B cell (primary cell): Measurements from ENCODE around the gene STRIP1. TPM values are rescaled to one million over a fixed set of nuclear protein-coding genes. Genes with fewer than 3 reads are reported as not detected.

Experiments used
- ATAC-seq: fragments of 200-7000 bp; cut with Tn5 transposase; one replicate; pipeline ENCODE4 v1.10.0; 2021; ENCODE audit warnings: low read depth, mild to moderate bottlenecking, moderate number of reproducible peaks, moderate library complexity
- CTCF ChIA-PET: fragments of 350-600 bp; sonication (Branson Sonifier 250); formaldehyde crosslinking; loops from one replicate; lab custom pipeline; 2021; ENCODE audit warnings: antibody characterized with exemption, inconsistent platforms; lab: Charles Lee
- POLR2A ChIA-PET: fragments of 350-600 bp; sonication (Branson Sonifier 250); formaldehyde crosslinking; loops from one replicate; lab custom pipeline; 2021; ENCODE audit warnings: antibody characterized with exemption; lab: Charles Lee
- DNase-seq: peaks from one replicate; pipeline ENCODE4 v3.0.0; 2013
- H2AFZ ChIP-seq: 2 replicates; pipeline ENCODE4 v1.6.1; 2012; ENCODE audit warnings: mild to moderate bottlenecking, low read depth, low read length; ENCODE audit not compliant: insufficient read depth, poor library complexity, severe bottlenecking
- H3K27ac ChIP-seq, 2 donors: 1 replicate in 1 of 2; 2 replicates in 1 of 2; pipeline ENCODE4 v1.5.1; 2012 to 2013; ENCODE audit warnings: low read length in 2 of 2, mild to moderate bottlenecking in 2 of 2, moderate library complexity in 1 of 2
- H3K27me3 ChIP-seq, 4 experiments: fragments of 200-600 bp in 1 of 4; sonication (generic) in 1 of 4; replicated peaks in 1 of 4; 1 replicate in 2 of 4; 2 replicates in 2 of 4; pipeline versions ENCODE4 v1.6.1 to v1.7.0; 2013 to 2016; ENCODE audit warnings: low read length in 3 of 4, mild to moderate bottlenecking in 2 of 4, mixed read lengths in 1 of 4, moderate library complexity in 1 of 4; ENCODE audit not compliant: insufficient read depth in 4 of 4, control insufficient read depth in 3 of 4; ENCODE audit errors: control extremely low read depth in 1 of 4
- H3K36me3 ChIP-seq, 2 experiments: replicated peaks in 1 of 2; 1 replicate in 1 of 2; 2 replicates in 1 of 2; pipeline versions ENCODE4 v1.6.1 to v1.7.1; 2013; ENCODE audit warnings: low read length in 1 of 2; ENCODE audit not compliant: insufficient read depth in 2 of 2, control insufficient read depth in 1 of 2; ENCODE audit errors: control extremely low read depth in 1 of 2, extremely low read depth in 1 of 2
- H3K4me1 ChIP-seq, 2 donors: fragments of 200-600 bp in 1 of 2; sonication (generic) in 1 of 2; 1 replicate in 1 of 2; 2 replicates in 1 of 2; pipeline versions ENCODE4 v1.5.1 to v1.6.1; 2013 to 2017; ENCODE audit warnings: low read length in 2 of 2; ENCODE audit not compliant: control insufficient read depth in 2 of 2, insufficient read depth in 2 of 2
- H3K4me2 ChIP-seq: replicated peaks from 2 replicates; pipeline ENCODE3; 2012; ENCODE audit warnings: mild to moderate bottlenecking, low read depth, low read length; ENCODE audit not compliant: poor library complexity, severe bottlenecking
- H3K4me3 ChIP-seq, 5 experiments: fragments of 200-600 bp in 1 of 5; sonication (generic) in 1 of 5; 1 replicate in 3 of 5; 2 replicates in 2 of 5; pipeline versions ENCODE4 v1.5.1 to v1.7.0; 2011 to 2016; ENCODE audit warnings: low read length in 4 of 5, mild to moderate bottlenecking in 4 of 5, low read depth in 2 of 5, control low read depth in 1 of 5, moderate library complexity in 1 of 5; ENCODE audit not compliant: insufficient read depth in 1 of 5; ENCODE audit errors: control extremely low read depth in 1 of 5, extremely low read depth in 1 of 5
- H3K79me2 ChIP-seq: fragments of 200-600 bp; sonication (generic); one replicate; pipeline ENCODE4 v1.6.0; 2016; ENCODE audit warnings: low read length; ENCODE audit not compliant: control insufficient read depth, insufficient read depth
- H3K9ac ChIP-seq: fragments of 200-600 bp; sonication (generic); 2 replicates; pipeline ENCODE4 v1.6.1; 2017; ENCODE audit warnings: mild to moderate bottlenecking, low read length, moderate library complexity
- H3K9me3 ChIP-seq, 3 donors: one replicate each; pipeline versions ENCODE4 v1.6.1 to v1.7.1; 2013; ENCODE audit warnings: low read length in 2 of 3; ENCODE audit not compliant: control insufficient read depth in 2 of 3, insufficient read depth in 1 of 3; ENCODE audit errors: control extremely low read depth in 1 of 3
- H4K20me1 ChIP-seq: 2 replicates; pipeline ENCODE4 v1.6.0; 2012; ENCODE audit warnings: mild to moderate bottlenecking, low read length; ENCODE audit not compliant: insufficient read depth, control insufficient read depth, poor library complexity, severe bottlenecking
- H3K27ac Mint-ChIP-seq: one replicate; pipeline ENCODE4 v1.8.0; 2021; ENCODE audit warnings: mixed read lengths
- H3K27me3 Mint-ChIP-seq: one replicate; pipeline ENCODE4 v1.8.0; 2021; ENCODE audit warnings: mixed read lengths
- H3K4me1 Mint-ChIP-seq: one replicate; pipeline ENCODE4 v1.8.0; 2021; ENCODE audit warnings: mixed read lengths
- H3K4me3 Mint-ChIP-seq: one replicate; pipeline ENCODE4 v1.8.0; 2021; ENCODE audit warnings: mixed read lengths
- H3K9me3 Mint-ChIP-seq: one replicate; pipeline ENCODE4 v1.8.0; 2022; ENCODE audit warnings: mixed read lengths; ENCODE audit not compliant: insufficient read depth
- EZH2 ChIP-seq: IDR thresholded peaks from 2 replicates; pipeline ENCODE4 v1.6.1; 2012; ENCODE audit warnings: borderline replicate concordance, low read depth, mild to moderate bottlenecking, moderate library complexity, low read length; ENCODE audit not compliant: insufficient read depth, poor library complexity, severe bottlenecking
- WGBS: methylation state at CpG from one replicate; pipeline ENCODE4 v1.1.5; 2013; ENCODE audit warnings: missing lambda C conversion rate; ENCODE audit not compliant: insufficient coverage; 5-methylcytosine and 5-hydroxymethylcytosine counted together
- intact Hi-C: fragments of 100-400 bp; cut with micrococcal nuclease; formaldehyde crosslinking; loops from one replicate; pipeline ENCODE4 v1.10.0; 2022
- polyA plus RNA-seq: library from polyadenylated mRNA; depleted of rRNA; stranded (reverse); fragments of >200 nt; gene quantifications from 2 replicates; pipeline ENCODE4 v1.2.3, GENCODE V29; 2012
- total RNA-seq, 2 donors: library from RNA; stranded (reverse); fragments of 120-200 nt in 1 of 2; gene quantifications; 1 replicate in 1 of 2; 2 replicates in 1 of 2; pipeline versions ENCODE4 v1.2.3 to v1.2.4, GENCODE V29; 2013 to 2022
- TF ChIP-seq, protein P1 (sequence below): fragments of 200-600 bp; IDR thresholded peaks from one replicate; pipeline ENCODE4 v1.8.0; 2022; ENCODE audit warnings: antibody characterized with exemption, mild to moderate bottlenecking

Gene STRIP1
- total and polyA plus RNA-seq, 2 donors (not counting 1 experiment from before 2014, with no cell fraction given): 41.5 to 105 TPM

DNA sequence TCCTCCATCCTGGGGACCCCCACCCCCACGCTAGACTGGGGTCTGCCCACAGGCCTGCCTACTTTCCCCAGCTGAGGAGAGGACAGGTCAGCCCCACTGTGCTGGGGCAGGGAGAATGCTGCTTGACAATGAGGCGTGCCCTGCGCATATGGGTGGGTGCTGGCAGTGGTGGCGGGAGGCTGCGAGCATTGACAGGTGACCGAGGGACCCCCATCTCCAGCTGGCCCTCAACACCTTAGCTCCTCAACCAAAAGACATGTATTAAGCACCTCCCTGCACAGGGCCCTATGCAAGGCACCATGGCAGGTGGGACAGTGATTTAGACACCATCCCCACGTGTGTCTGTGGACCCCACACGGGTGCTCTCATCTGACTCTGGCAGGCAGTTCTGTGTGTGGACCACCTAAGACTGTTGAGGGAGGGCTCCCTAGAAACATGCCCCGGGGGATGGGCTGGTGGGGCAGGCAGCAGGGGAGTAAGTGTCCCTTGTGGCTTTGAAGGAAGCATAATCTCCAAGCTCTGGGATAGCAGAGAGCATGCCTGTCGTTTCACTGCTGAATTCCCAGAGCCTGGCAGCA lies 54.4 kb downstream of the STRIP1 start:
- peaks cover 41% of the 10 kb centered on the region for H3K27me3 Mint-ChIP-seq
- peaks cover 5% of the 10 kb centered on the region for H3K4me1 Mint-ChIP-seq
- no peak overlapping the region for H3K4me3 Mint-ChIP-seq
- POLR2A ChIA-PET: no interaction called here
- peaks cover 0 to 40% (median 13%) of the 10 kb centered on the region in 4 experiments for H3K27me3 ChIP-seq
- ATAC-seq (no peak), DNase-seq (no peak)
- peaks cover 6 to 10% of the 10 kb centered on the region in 2 donors for H3K4me1 ChIP-seq
- no peak overlapping the region for H3K4me2 ChIP-seq
- no peaks in the 10 kb centered on the region for H3K9me3 Mint-ChIP-seq
- peaks cover 0 to 9% (median 0%) of the 10 kb centered on the region in 3 donors for H3K9me3 ChIP-seq
- no peak overlapping the region for H3K4me3 ChIP-seq
- 81% methylated on average over 10 of the region's 10 CpGs for WGBS
- intact Hi-C loops: loop anchor here (1.0 kb wide), 1 partner anchor 17 kb away; no protein-coding TSS in a partner anchor
- no peak overlapping the region for H3K27ac ChIP-seq
- no peaks in the 10 kb centered on the region for H4K20me1 ChIP-seq
- no peaks in the 10 kb centered on the region for H3K36me3 ChIP-seq
- H3K27ac Mint-ChIP-seq: no peak overlapping the region
- CTCF ChIA-PET: interaction anchor here (0.5 to 3.0 kb wide), 16 partner anchors 9 to 407 kb away, joined by 3 to 47 read pairs (median 6); no protein-coding TSS in a partner anchor
- H3K79me2 ChIP-seq: no peaks in the 10 kb centered on the region
- H3K9ac ChIP-seq: no peak overlapping the region
- TF ChIP-seq, protein P1, sequence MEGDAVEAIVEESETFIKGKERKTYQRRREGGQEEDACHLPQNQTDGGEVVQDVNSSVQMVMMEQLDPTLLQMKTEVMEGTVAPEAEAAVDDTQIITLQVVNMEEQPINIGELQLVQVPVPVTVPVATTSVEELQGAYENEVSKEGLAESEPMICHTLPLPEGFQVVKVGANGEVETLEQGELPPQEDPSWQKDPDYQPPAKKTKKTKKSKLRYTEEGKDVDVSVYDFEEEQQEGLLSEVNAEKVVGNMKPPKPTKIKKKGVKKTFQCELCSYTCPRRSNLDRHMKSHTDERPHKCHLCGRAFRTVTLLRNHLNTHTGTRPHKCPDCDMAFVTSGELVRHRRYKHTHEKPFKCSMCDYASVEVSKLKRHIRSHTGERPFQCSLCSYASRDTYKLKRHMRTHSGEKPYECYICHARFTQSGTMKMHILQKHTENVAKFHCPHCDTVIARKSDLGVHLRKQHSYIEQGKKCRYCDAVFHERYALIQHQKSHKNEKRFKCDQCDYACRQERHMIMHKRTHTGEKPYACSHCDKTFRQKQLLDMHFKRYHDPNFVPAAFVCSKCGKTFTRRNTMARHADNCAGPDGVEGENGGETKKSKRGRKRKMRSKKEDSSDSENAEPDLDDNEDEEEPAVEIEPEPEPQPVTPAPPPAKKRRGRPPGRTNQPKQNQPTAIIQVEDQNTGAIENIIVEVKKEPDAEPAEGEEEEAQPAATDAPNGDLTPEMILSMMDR: no peak
- TF ChIP-seq EZH2: no peak
- H2AFZ ChIP-seq: no peak overlapping the region

DNA sequence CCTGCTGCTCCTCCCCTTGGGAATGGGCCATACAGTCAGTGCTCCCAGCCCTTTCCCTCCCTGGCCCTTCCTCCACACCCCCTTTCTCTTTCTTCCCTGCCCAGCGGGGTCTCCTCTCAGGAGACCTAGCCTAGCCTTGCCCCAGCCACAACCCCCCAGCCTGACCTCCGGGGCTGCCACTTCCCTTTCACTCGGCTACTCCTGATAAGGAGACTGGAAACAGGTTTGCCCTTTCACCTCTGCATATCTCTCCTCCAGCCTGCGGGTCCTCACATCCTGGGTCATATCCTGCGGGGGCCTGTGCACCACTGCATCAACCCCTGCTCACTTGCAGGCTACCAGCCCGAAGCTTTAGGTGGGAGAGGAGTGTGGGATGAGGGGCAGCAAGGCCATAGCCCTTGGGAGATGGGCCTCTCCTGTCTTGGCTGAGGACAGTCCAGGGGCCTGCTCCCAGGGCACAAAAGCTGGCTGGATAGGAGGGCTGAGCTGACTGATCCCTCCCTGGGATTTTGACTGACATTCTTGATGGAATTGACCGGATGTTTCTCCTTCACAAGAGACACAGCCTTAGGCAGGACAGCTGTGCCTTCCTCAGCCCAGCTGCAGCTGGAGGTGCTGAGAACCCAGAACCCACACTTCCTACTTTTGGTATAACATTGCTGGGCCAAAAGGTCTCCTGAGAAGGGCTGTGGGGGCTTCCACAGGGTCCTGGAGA lies 55.3 kb downstream of the STRIP1 start:
- ChIA-PET POLR2A (no interaction called here), CTCF (interaction anchor here (1.1 to 3.9 kb wide), 3 partner anchors 15 to 406 kb away, joined by 3 to 33 read pairs (median 12); no protein-coding TSS in a partner anchor)
- Histone ChIP-seq H2AFZ (no peak overlapping the region), H3K27ac (no peak overlapping the region), H3K36me3 (no peaks in the 10 kb centered on the region), H3K9me3 (peaks cover 0 to 3% (median 0%) of the 10 kb centered on the region in 3 donors), H4K20me1 (no peaks in the 10 kb centered on the region), H3K79me2 (no peaks in the 10 kb centered on the region), H3K4me1 (peaks cover 4 to 6% of the 10 kb centered on the region in 2 donors), H3K4me2 (no peak overlapping the region), H3K27me3 (peaks cover 0 to 31% (median 9%) of the 10 kb centered on the region in 4 experiments), H3K9ac (no peak overlapping the region), H3K4me3 (no peak overlapping the region)
- no peak for ATAC-seq
- Mint-ChIP-seq H3K27ac (no peak overlapping the region), H3K4me3 (no peak overlapping the region), H3K27me3 (peaks cover 45% of the 10 kb centered on the region), H3K9me3 (no peaks in the 10 kb centered on the region), H3K4me1 (peaks cover 1% of the 10 kb centered on the region)
- intact Hi-C loops: no loop called here
- TF ChIP-seq EZH2: no peak
- TF ChIP-seq, protein P1: no peak
- WGBS: 48% methylated on average over 5 of the region's 7 CpGs
- no peak for DNase-seq
